HCT116 (cell line): Measurements from ENCODE around the gene BICDL2. TPM values are rescaled to one million over a fixed set of nuclear protein-coding genes. Genes with fewer than 3 reads are reported as not detected.

Experiments used
- ATAC-seq: fragments of 200-7000 bp; cut with Tn5 transposase; 2 replicates; pipeline ENCODE4 v1.9.1; 2020; ENCODE audit warnings: mild to moderate bottlenecking, moderate library complexity
- BruUV-seq: library from RNA; stranded (reverse); fragments of 400-500 nt; replicated peaks from 2 replicates; lab custom pipeline; 2021; lab: Mats Ljungman, UMichigan
- CTCF ChIA-PET: fragments of 300-600 bp; sonication (Branson Sonifier 250); formaldehyde crosslinking; loops from one replicate; lab custom pipeline; 2021; ENCODE audit warnings: antibody characterized with exemption; lab: Charles Lee
- POLR2A ChIA-PET: fragments of 300-600, 350-600 bp; sonication (Branson Sonifier 250); formaldehyde crosslinking; loops from one replicate; lab custom pipeline; 2021; ENCODE audit warnings: antibody characterized with exemption; lab: Charles Lee
- RAD21 ChIA-PET, 2 experiments: fragments of 300-600 bp; sonication (Branson Sonifier 250); formaldehyde crosslinking; loops; one replicate each; lab custom pipeline; 2023; ENCODE audit warnings: low total read pairs in 2 of 2; ENCODE audit not compliant: uncharacterized antibody in 2 of 2, unreplicated experiment in 2 of 2, low non-redundant PET in 1 of 2; lab: Charles Lee
- DNase-seq: peaks from one replicate; pipeline ENCODE4 v3.0.0-alpha.2; 2010; ENCODE audit warnings: low read depth, low spot score
- H2AFZ ChIP-seq: fragments of 200-600 bp; shearing (Covaris generic), sonication (generic); 2 replicates; pipeline ENCODE4 v1.6.1; 2017; ENCODE audit warnings: low read depth, mixed run types, mixed read lengths, antibody characterized with exemption, low read length; ENCODE audit not compliant: poor library complexity, severe bottlenecking
- H3K27ac ChIP-seq: 2 replicates; pipeline ENCODE4 v1.5.1; 2012; ENCODE audit warnings: low read depth, low read length
- H3K27me3 ChIP-seq: fragments of 200-600 bp; sonication (generic); 2 replicates; pipeline ENCODE4 v1.6.1; 2016; ENCODE audit warnings: mixed run types, low read length, mixed read lengths; ENCODE audit not compliant: insufficient read depth
- H3K36me3 ChIP-seq, 2 experiments: fragments of 200-500 bp in 1 of 2; fragments of 200-600 bp in 1 of 2; sonication (Bioruptor generic) in 1 of 2; sonication (generic) in 1 of 2; 2 replicates each; pipeline versions ENCODE4 v1.5.1 to v1.6.1; 2014 to 2016; ENCODE audit warnings: low read length in 2 of 2, inconsistent platforms in 1 of 2, mixed read lengths in 1 of 2, mixed run types in 1 of 2; ENCODE audit not compliant: insufficient read depth in 2 of 2, control insufficient read depth in 1 of 2
- H3K4me1 ChIP-seq, 2 experiments: fragments of 200-600 bp in 1 of 2; sonication (generic) in 1 of 2; 2 replicates each; pipeline versions ENCODE4 v1.5.1 to v1.6.1; 2012 to 2017; ENCODE audit warnings: low read length in 2 of 2, inconsistent platforms in 1 of 2, mild to moderate bottlenecking in 1 of 2, mixed read lengths in 1 of 2, mixed run types in 1 of 2, moderate library complexity in 1 of 2; ENCODE audit not compliant: insufficient read depth in 2 of 2, control insufficient read depth in 1 of 2
- H3K4me2 ChIP-seq: fragments of 200-600 bp; sonication (generic); 2 replicates; pipeline ENCODE4 v1.6.1; 2017; ENCODE audit warnings: mixed run types, low read length, mixed read lengths
- H3K4me3 ChIP-seq, 2 experiments: fragments of 200-600 bp in 1 of 2; sonication (generic) in 1 of 2; replicated peaks in 1 of 2; 2 replicates each; pipeline ENCODE4 v1.5.1; 2011 to 2016; ENCODE audit warnings: low read length in 2 of 2, control low read depth in 1 of 2, low read depth in 1 of 2, mild to moderate bottlenecking in 1 of 2, mixed read lengths in 1 of 2, mixed run types in 1 of 2
- H3K79me2 ChIP-seq: fragments of 200-600 bp; sonication (generic); 2 replicates; pipeline ENCODE4 v1.6.1; 2017; ENCODE audit warnings: mild to moderate bottlenecking, mixed run types, low read length, moderate library complexity, mixed read lengths; ENCODE audit not compliant: insufficient read depth
- H3K9ac ChIP-seq: fragments of 200-600 bp; sonication (generic); 2 replicates; pipeline ENCODE4 v1.6.1; 2016; ENCODE audit warnings: low read length, mixed read lengths
- H3K9me2 ChIP-seq: fragments of 200-600 bp; sonication (generic), shearing (Covaris generic); 2 replicates; pipeline ENCODE4 v1.6.1; 2017; ENCODE audit warnings: mixed run types, mild to moderate bottlenecking, moderate library complexity; ENCODE audit not compliant: insufficient read depth
- H3K9me3 ChIP-seq, 2 experiments: fragments of 200-500 bp in 1 of 2; fragments of 200-600 bp in 1 of 2; sonication (Bioruptor generic) in 1 of 2; sonication (generic) in 1 of 2; 2 replicates each; pipeline ENCODE4 v1.6.1; 2014 to 2017; ENCODE audit warnings: low read length in 2 of 2, mixed read lengths in 2 of 2, inconsistent platforms in 1 of 2, low read depth in 1 of 2, mild to moderate bottlenecking in 1 of 2, mixed run types in 1 of 2, moderate library complexity in 1 of 2; ENCODE audit not compliant: control insufficient read depth in 1 of 2, insufficient read depth in 1 of 2
- H4K20me1 ChIP-seq: fragments of 200-600 bp; sonication (generic), shearing (Covaris generic); 2 replicates; pipeline ENCODE4 v1.6.1; 2017; ENCODE audit warnings: mixed run types, mild to moderate bottlenecking, moderate library complexity; ENCODE audit not compliant: insufficient read depth
- ELF1 ChIP-seq: IDR thresholded peaks from 2 replicates; pipeline ENCODE4 v1.6.1; 2012; ENCODE audit warnings: low read depth, borderline replicate concordance
- JUND ChIP-seq: IDR thresholded peaks from 2 replicates; pipeline ENCODE4 v1.6.1; 2012
- RAD21 ChIP-seq: IDR thresholded peaks from 2 replicates; pipeline ENCODE4 v1.6.1; 2012; ENCODE audit warnings: low read depth, mild to moderate bottlenecking
- SIN3A ChIP-seq: IDR thresholded peaks from 2 replicates; pipeline ENCODE4 v1.6.1; 2012; ENCODE audit warnings: low read depth
- ZFX ChIP-seq: fragments of 450-650 bp; IDR thresholded peaks from 2 replicates; pipeline ENCODE4 v1.6.1; 2017
- intact Hi-C: fragments of 100-400 bp; cut with micrococcal nuclease; formaldehyde crosslinking; loops from 2 replicates; pipeline ENCODE4 v1.10.0; 2022
- total RNA-seq: library from RNA; stranded (reverse); gene quantifications from one replicate; pipeline ENCODE4 v1.2.1, GENCODE V29; 2021; ENCODE audit not compliant: unreplicated experiment
- TF ChIP-seq, protein P1 (sequence below): IDR thresholded peaks from 2 replicates; pipeline ENCODE4 v1.6.1; 2011; ENCODE audit warnings: mild to moderate bottlenecking, low read length, moderate library complexity; ENCODE audit not compliant: insufficient replicate concordance; ENCODE audit errors: extremely low read depth
- TF ChIP-seq, protein P2 (sequence below): IDR thresholded peaks from 2 replicates; pipeline ENCODE4 v1.6.1; 2012; ENCODE audit warnings: low read depth
- TF ChIP-seq, protein P3 (sequence below): IDR thresholded peaks from 2 replicates; pipeline ENCODE4 v1.6.1; 2012

Gene BICDL2
- total RNA-seq, 1 experiment from 2014 or later: 21.3 TPM

DNA sequence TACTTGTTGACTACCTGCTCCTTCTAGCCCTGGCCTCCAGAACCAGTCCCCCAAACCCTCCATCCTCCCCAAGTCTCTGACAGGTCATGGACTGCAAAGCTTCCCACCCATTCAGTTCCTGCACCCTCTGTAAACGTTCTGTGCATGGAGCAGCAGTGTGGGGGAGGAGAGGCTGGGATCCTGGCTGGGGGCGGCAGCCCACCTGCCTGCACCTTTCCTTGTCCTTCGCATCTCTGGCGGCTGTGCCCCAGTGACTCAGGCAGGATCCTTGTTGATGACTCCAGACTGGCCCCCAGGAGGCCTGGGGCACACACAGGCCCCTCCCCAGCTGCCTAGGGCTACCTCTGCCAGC lies 54.9 kb downstream of the BICDL2 start:
- intact Hi-C loops: loop anchor here (5.0 kb wide), 1 partner anchor 40 kb away; the partner anchor contains the start of genes HCFC1R1, THOC6 and TNFRSF12A
- Histone ChIP-seq H3K9me2 (no peaks in the 10 kb centered on the region), H3K27ac (no peak overlapping the region; the same call in 1 of the 2 replicates), H4K20me1 (no peaks in the 10 kb centered on the region), H3K4me2 (peak overlapping the region; percentile 86), H3K27me3 (no peaks in the 10 kb centered on the region), H3K36me3 (peaks cover 0 to 11% of the 10 kb centered on the region in 2 experiments; a peak in 1 of 4 replicates), H3K4me1 (peaks cover 24 to 44% of the 10 kb centered on the region in 2 experiments), H2AFZ (no peak overlapping the region), H3K9ac (peak overlapping the region; percentile 99), H3K4me3 (no peak overlapping the region), H3K79me2 (peaks cover 32% of the 10 kb centered on the region), H3K9me3 (no peaks in the 10 kb centered on the region)
- TF ChIP-seq, protein P1, sequence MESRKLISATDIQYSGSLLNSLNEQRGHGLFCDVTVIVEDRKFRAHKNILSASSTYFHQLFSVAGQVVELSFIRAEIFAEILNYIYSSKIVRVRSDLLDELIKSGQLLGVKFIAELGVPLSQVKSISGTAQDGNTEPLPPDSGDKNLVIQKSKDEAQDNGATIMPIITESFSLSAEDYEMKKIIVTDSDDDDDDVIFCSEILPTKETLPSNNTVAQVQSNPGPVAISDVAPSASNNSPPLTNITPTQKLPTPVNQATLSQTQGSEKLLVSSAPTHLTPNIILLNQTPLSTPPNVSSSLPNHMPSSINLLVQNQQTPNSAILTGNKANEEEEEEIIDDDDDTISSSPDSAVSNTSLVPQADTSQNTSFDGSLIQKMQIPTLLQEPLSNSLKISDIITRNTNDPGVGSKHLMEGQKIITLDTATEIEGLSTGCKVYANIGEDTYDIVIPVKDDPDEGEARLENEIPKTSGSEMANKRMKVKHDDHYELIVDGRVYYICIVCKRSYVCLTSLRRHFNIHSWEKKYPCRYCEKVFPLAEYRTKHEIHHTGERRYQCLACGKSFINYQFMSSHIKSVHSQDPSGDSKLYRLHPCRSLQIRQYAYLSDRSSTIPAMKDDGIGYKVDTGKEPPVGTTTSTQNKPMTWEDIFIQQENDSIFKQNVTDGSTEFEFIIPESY: no peak
- TF ChIP-seq ELF1 (no peak), RAD21 (no peak), ZFX (no peak), JUND (no peak), SIN3A (no peak)
- TF ChIP-seq, protein P2, sequence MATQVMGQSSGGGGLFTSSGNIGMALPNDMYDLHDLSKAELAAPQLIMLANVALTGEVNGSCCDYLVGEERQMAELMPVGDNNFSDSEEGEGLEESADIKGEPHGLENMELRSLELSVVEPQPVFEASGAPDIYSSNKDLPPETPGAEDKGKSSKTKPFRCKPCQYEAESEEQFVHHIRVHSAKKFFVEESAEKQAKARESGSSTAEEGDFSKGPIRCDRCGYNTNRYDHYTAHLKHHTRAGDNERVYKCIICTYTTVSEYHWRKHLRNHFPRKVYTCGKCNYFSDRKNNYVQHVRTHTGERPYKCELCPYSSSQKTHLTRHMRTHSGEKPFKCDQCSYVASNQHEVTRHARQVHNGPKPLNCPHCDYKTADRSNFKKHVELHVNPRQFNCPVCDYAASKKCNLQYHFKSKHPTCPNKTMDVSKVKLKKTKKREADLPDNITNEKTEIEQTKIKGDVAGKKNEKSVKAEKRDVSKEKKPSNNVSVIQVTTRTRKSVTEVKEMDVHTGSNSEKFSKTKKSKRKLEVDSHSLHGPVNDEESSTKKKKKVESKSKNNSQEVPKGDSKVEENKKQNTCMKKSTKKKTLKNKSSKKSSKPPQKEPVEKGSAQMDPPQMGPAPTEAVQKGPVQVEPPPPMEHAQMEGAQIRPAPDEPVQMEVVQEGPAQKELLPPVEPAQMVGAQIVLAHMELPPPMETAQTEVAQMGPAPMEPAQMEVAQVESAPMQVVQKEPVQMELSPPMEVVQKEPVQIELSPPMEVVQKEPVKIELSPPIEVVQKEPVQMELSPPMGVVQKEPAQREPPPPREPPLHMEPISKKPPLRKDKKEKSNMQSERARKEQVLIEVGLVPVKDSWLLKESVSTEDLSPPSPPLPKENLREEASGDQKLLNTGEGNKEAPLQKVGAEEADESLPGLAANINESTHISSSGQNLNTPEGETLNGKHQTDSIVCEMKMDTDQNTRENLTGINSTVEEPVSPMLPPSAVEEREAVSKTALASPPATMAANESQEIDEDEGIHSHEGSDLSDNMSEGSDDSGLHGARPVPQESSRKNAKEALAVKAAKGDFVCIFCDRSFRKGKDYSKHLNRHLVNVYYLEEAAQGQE: no peak
- TF ChIP-seq, protein P3, sequence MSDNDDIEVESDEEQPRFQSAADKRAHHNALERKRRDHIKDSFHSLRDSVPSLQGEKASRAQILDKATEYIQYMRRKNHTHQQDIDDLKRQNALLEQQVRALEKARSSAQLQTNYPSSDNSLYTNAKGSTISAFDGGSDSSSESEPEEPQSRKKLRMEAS: no peak
- no TSS peak for BruUV-seq
- POLR2A ChIA-PET: interaction anchor here (1.2 to 2.8 kb wide), 5 partner anchors 12 to 99 kb away, joined by 3 to 11 read pairs (median 6); partner anchors contain the start of genes FLYWCH2, HCFC1R1, THOC6 and TNFRSF12A
- ATAC-seq (no peak), DNase-seq (no peak)
- CTCF ChIA-PET: interaction anchor here (1.0 to 1.3 kb wide), 2 partner anchors 10 to 46 kb away, joined by 3 read pairs; no protein-coding TSS in a partner anchor
- RAD21 ChIA-PET: no interaction called here
